GM19043 (cell line): Measurements from ENCODE around the gene ZCWPW2.

Source experiments
- ATAC-seq: cut with Tn5 transposase; IDR thresholded peaks from one replicate; pipeline ENCODE4 v1.9.1; 2021; ENCODE audit warnings: low read depth; ENCODE audit not compliant: unreplicated experiment

The ZCWPW2 gene

DNA sequence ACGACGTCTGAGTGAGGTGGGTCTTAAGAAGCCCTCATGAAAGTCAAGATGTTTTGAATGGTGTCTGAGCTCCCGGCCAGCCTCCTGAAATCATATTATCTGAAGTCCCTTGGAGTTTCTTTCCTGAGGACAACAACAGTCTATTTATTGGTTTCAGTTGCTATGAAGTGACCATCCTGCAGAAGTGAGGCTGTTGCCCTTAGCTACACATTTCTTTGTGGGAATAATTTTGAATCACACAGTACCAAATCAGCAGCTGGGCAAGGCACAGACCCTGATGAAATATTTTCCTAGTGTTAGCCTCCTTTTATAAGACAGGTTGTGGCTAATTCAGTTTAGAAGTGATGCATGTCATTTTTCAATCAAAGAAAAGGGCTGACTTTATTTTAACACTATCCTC, 220.8 kb downstream of the ZCWPW2 start:
- ATAC-seq, result no peak

DNA sequence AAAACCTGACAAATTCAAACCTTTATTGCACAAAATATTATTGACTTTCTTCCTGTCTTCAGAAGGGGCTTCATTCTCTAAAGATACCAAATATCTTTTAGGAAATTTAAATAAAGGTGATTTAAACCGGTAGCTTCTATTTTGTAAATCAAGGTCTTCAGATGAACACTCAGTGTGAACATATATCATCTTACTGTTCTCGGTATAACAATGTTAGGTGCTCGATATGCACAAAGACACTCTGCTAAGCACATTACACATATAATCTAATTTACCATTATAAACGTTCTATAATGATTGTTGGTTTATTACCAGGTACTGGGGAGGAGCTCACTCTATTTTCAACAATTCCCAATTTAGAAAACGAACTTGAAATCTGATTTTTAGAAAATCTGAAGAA, 225.5 kb downstream of the ZCWPW2 start:
- no peak for ATAC-seq

DNA sequence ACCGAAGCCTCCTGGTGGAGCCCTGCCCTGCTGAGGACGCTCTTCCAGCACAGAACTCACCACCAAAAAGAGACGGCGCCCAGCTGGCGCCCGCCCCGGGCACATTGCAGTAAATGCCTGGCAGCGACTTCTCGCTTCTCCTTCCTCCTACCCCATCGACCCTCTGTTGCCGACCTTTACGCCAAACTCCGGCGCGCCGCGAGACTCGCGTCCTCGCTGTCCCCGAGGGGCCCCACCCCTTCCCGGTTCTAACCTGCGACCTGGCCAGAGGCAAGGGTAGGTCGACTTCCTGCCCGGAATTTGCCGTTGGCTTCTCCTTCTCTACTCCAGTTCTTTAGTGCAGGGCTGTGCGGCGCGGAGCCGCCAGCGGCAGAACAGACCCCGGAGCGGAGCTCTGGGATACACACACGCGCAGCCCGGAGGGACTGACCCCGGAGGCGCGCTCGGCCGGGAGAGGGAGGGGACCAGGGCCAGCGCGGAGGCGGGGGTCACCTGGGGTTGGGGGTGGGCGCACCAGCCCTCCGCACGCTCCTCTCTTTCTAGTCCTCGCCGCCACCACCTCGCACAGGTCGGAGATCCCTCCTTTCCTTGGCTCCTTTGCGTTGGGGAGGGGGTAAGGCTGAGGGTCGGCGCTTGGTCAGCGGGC, 226.7 kb downstream of the ZCWPW2 start:
- ATAC-seq, result no peak
